WI38 (cell line): ENCODE data around the gene SAPCD2.

ENCODE experiments used
- H3K4me3 ChIP-seq: 2 replicates; pipeline ENCODE4 v1.5.1; 2011; ENCODE audit warnings: low read depth, mild to moderate bottlenecking, control low read depth, low read length
- TF ChIP-seq, protein P1 (sequence below): IDR thresholded peaks from 2 replicates; pipeline ENCODE4 v1.5.1; 2012; ENCODE audit warnings: low read depth, mild to moderate bottlenecking, control low read depth, low read length

The SAPCD2 gene

DNA sequence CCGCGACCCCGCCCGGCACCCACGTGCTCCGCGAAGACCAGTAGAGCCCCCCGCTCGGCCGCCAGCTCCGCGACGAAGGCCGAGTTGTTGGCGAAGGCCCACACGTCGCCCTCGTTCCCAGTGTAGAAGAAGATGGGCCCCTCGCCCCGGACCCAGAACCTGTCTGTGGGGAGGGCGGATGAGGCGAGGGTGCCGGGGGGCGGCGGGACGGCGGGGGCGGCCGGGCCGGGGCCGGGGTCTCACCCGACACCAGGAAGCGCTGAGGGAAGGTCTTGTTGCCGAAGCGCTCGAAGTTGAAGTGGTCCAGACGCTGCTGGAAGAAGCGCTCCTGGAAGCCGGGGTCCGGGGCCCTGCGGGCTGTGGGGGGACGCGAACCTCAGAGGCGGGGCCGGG lies 43.9 kb upstream of the SAPCD2 start:
- H3K4me3 ChIP-seq: peak overlapping the region; percentile 62
- TF ChIP-seq, protein P1, sequence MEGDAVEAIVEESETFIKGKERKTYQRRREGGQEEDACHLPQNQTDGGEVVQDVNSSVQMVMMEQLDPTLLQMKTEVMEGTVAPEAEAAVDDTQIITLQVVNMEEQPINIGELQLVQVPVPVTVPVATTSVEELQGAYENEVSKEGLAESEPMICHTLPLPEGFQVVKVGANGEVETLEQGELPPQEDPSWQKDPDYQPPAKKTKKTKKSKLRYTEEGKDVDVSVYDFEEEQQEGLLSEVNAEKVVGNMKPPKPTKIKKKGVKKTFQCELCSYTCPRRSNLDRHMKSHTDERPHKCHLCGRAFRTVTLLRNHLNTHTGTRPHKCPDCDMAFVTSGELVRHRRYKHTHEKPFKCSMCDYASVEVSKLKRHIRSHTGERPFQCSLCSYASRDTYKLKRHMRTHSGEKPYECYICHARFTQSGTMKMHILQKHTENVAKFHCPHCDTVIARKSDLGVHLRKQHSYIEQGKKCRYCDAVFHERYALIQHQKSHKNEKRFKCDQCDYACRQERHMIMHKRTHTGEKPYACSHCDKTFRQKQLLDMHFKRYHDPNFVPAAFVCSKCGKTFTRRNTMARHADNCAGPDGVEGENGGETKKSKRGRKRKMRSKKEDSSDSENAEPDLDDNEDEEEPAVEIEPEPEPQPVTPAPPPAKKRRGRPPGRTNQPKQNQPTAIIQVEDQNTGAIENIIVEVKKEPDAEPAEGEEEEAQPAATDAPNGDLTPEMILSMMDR: no peak

DNA sequence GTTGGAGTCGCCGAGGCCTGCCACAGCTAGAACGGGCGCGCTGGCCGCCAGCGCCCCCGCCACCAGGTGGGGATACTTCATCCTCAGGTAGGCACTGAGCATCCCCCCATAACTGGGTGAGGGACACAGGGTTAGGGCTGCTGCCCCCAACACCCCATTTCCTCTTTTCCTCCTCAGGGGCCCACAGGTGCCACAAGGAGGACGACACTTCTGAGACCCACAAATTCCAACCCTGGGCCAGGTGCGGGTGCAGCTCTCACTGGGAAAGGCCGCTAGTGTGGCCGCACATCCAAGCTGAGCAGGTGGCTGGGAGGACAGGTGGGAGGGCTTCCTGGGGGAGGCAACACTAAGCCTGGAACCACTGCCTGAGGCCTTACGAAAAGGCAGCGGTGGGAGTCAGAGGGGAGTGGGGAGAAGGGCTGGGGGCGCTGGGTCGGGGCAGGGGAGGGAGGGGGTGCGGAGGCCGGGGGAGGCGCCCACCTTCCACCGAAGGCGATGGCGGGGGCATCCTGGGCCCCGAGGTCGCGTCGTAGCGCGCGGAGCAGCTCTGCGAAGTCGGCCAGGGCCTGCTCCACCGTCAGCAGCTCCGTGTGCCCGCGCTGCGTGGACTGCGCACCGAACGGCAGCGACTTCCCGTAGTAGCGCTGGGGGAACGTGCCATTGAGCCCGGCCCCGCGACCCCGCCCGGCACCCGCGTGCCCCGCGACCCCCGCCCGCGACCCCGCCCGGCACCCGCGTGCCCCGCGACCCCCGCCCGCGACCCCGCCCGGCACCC lies 43.2 kb upstream of the SAPCD2 start:
- TF ChIP-seq, protein P1: no peak
- H3K4me3 ChIP-seq: no peak overlapping the region; the same call in 1 of the 2 replicates

GRCh38 chr9:137112564-137113384 lies 42.4 kb upstream of the SAPCD2 start:
- TF ChIP-seq, protein P1: no peak
- H3K4me3 ChIP-seq: no peak overlapping the region

GRCh38 chr9:137111788-137112563 lies 41.6 kb upstream of the SAPCD2 start:
- TF ChIP-seq, protein P1: no peak
- H3K4me3 ChIP-seq: no peak overlapping the region

DNA sequence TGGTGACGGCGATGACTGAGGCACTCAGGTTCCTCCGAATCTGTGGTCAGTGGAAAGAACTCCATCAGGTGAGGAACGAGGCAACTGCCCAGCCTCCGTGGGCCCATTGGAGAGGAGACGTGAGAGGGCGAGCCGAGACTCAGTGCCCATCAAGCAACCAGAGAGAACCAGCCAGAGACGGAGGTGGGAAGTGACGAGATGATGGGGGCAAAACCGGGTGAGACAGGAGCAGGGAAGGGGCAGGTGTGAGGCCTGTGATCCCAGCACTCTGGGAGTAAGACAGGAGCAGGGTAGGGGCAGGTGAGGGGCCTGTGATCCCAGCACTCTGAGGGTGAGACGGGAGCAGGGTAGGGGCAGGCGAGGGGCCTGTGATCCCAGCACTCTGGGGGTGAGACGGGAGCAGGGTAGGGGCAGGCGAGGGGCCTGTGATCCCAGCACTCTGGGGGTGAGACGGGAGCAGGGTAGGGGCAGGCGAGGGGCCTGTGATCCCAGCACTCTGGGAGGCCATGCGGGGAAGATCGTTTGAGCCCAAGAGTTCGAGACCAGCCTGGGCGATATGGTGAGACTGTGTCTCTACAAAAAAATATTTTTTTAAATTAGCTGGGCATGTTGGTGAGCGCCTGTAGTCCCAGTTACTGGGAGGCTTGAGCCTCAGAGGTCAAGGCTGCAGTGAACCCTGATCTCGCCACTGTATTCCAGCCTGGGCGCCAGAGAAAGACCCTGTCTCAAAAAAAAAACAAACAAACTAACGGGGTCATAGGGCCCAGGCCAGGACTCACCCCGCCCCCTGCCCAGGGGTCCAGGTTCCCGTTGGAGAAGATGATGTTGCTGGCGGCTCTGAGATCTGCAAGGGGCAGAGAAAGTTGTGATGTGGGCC lies 40.8 kb upstream of the SAPCD2 start:
- TF ChIP-seq, protein P1: no peak
- H3K4me3 ChIP-seq: no peak overlapping the region

- H3K4me3 ChIP-seq: no peak overlapping the region
- TF ChIP-seq, protein P1: no peak
These were observed 40.0 kb upstream of the SAPCD2 start for GRCh38 chr9:137110147-137110910.
